SU-DHL-6 (cell line): ENCODE results near the gene PGM1.
A peak's percentile ranks its signal among the peaks of the same experiment; 100 is the strongest.

Experiments
- H2AFZ ChIP-seq: fragments of 200-600 bp; sonication (generic); 2 replicates; pipeline ENCODE4 v1.6.1; 2014; ENCODE audit warnings: low read depth, mild to moderate bottlenecking, moderate library complexity, mixed read lengths, antibody characterized with exemption, low read length; ENCODE audit not compliant: severe bottlenecking
- H3F3A ChIP-seq: fragments of 200-600 bp; shearing (Covaris generic); 2 replicates; pipeline ENCODE4 v1.6.0; 2016; ENCODE audit warnings: antibody characterized with exemption, mild to moderate bottlenecking; ENCODE audit not compliant: insufficient read depth
- H3K27ac ChIP-seq: fragments of 200-600 bp; sonication (generic); 2 replicates; pipeline ENCODE4 v1.5.1; 2016; ENCODE audit warnings: low read depth, mild to moderate bottlenecking, low read length, moderate library complexity, mixed read lengths
- H3K27me3 ChIP-seq: fragments of 200-600 bp; sonication (generic), shearing (Covaris generic); 2 replicates; pipeline ENCODE4 v1.6.0; 2014; ENCODE audit warnings: mild to moderate bottlenecking, low read length
- H3K36me3 ChIP-seq: fragments of 200-600 bp; sonication (generic); 2 replicates; pipeline ENCODE4 v1.6.1; 2014; ENCODE audit warnings: mild to moderate bottlenecking, low read length, mixed read lengths
- H3K4me2 ChIP-seq: fragments of 300-600, 200-600 bp; shearing (Covaris generic), sonication (generic); 2 replicates; pipeline ENCODE4 v1.6.0; 2014; ENCODE audit warnings: low read length, low read depth, mild to moderate bottlenecking; ENCODE audit not compliant: poor library complexity, severe bottlenecking
- H3K4me3 ChIP-seq: fragments of 200-600 bp; sonication (generic); 2 replicates; pipeline ENCODE4 v1.5.1; 2014; ENCODE audit warnings: antibody characterized with exemption, low read length, mild to moderate bottlenecking, mixed read lengths; ENCODE audit not compliant: insufficient read depth, poor library complexity, severe bottlenecking
- H3K79me2 ChIP-seq: fragments of 200-600 bp; sonication (generic); 2 replicates; pipeline ENCODE4 v1.6.1; 2014; ENCODE audit warnings: mild to moderate bottlenecking, low read length, moderate library complexity; ENCODE audit not compliant: insufficient read depth
- H3K9ac ChIP-seq: fragments of 200-600 bp; sonication (generic); 2 replicates; pipeline ENCODE4 v1.7.0; 2014; ENCODE audit warnings: mild to moderate bottlenecking, low read length
- H3K9me2 ChIP-seq: fragments of 200-600 bp; sonication (generic); replicated peaks from 2 replicates; pipeline ENCODE4 v1.6.1; 2014; ENCODE audit warnings: low read length; ENCODE audit not compliant: insufficient read depth
- H3K9me3 ChIP-seq: fragments of 200-600 bp; sonication (generic); 2 replicates; pipeline ENCODE4 v1.6.1; 2014; ENCODE audit warnings: low read length, mixed read lengths; ENCODE audit not compliant: insufficient read depth
- H4K20me1 ChIP-seq: fragments of 200-600 bp; sonication (generic); 2 replicates; pipeline ENCODE4 v1.6.1; 2014; ENCODE audit warnings: low read depth, mild to moderate bottlenecking, antibody characterized with exemption, low read length, moderate library complexity, mixed read lengths
- CTCF ChIP-seq: fragments of 200-600 bp; sonication (generic); IDR thresholded peaks from one replicate; pipeline ENCODE4 v1.5.1; 2017; ENCODE audit warnings: antibody characterized with exemption, mild to moderate bottlenecking, low read length, moderate library complexity; ENCODE audit not compliant: insufficient read depth, poor library complexity, severe bottlenecking
- EZH2phosphoT487 ChIP-seq: fragments of 200-600 bp; sonication (generic), shearing (Covaris generic); conservative IDR thresholded peaks from 2 replicates; pipeline ENCODE4 v1.6.1; 2018; ENCODE audit warnings: mild to moderate bottlenecking, antibody characterized with exemption, low read length, moderate library complexity, mixed read lengths

PGM1 gene

GRCh38 chr1:63593886-63594605 lies 835 bp downstream of the PGM1 start:
- peak overlapping the region; percentile 42 for H2AFZ ChIP-seq
- no peaks in the 10 kb centered on the region; the same call in 1 of the 2 replicates for H3K36me3 ChIP-seq
- peak overlapping the region; percentile 73 for H3K9ac ChIP-seq
- no peaks in the 10 kb centered on the region for H4K20me1 ChIP-seq
- H3K79me2 ChIP-seq = peaks cover 23% of the 10 kb centered on the region
- H3K27me3 ChIP-seq = no peaks in the 10 kb centered on the region
- H3K4me3 ChIP-seq = peak overlapping the region; percentile 63
- H3K9me2 ChIP-seq = no peaks in the 10 kb centered on the region
- peak overlapping the region; percentile 76 for H3K27ac ChIP-seq
- H3K4me2 ChIP-seq = peak overlapping the region; percentile 51
- H3F3A ChIP-seq = peaks cover 6% of the 10 kb centered on the region; the same call in 1 of the 2 replicates
- no peaks in the 10 kb centered on the region for H3K9me3 ChIP-seq
- no peak for TF ChIP-seq EZH2phosphoT487
- no peak for TF ChIP-seq CTCF

- Histone ChIP-seq H2AFZ (no peak overlapping the region), H3K4me2 (peak overlapping the region; percentile 51), H3K4me3 (no peak overlapping the region), H4K20me1 (no peaks in the 10 kb centered on the region), H3K27ac (no peak overlapping the region), H3K27me3 (no peaks in the 10 kb centered on the region), H3K36me3 (no peaks in the 10 kb centered on the region; the same call in 1 of the 2 replicates), H3K9ac (no peak overlapping the region), H3F3A (peaks cover 6% of the 10 kb centered on the region; the same call in 1 of the 2 replicates), H3K79me2 (peaks cover 28% of the 10 kb centered on the region), H3K9me2 (no peaks in the 10 kb centered on the region), H3K9me3 (no peaks in the 10 kb centered on the region)
- no peak for TF ChIP-seq EZH2phosphoT487
- no peak for TF ChIP-seq CTCF
Observed at GRCh38 chr1:63595435-63595834, 2.2 kb downstream of the PGM1 start.

- H3K27me3 ChIP-seq = no peaks in the 10 kb centered on the region
- H3K4me3 ChIP-seq = no peak overlapping the region
- TF ChIP-seq EZH2phosphoT487 (no peak), CTCF (no peak)
- no peaks in the 10 kb centered on the region for H3K36me3 ChIP-seq
- H3K9ac ChIP-seq = no peak overlapping the region
- H3K79me2 ChIP-seq = peaks cover 44% of the 10 kb centered on the region
- no peak overlapping the region for H3K4me2 ChIP-seq
- no peaks in the 10 kb centered on the region for H3K9me2 ChIP-seq
- H3F3A ChIP-seq = no peaks in the 10 kb centered on the region
- H2AFZ ChIP-seq = no peak overlapping the region
- H3K27ac ChIP-seq = no peak overlapping the region
- no peaks in the 10 kb centered on the region for H3K9me3 ChIP-seq
- no peaks in the 10 kb centered on the region for H4K20me1 ChIP-seq
Observed at GRCh38 chr1:63599799-63600198, 6.6 kb downstream of the PGM1 start.
